Epithelial cell of proximal tubule (primary cell): ENCODE data around the gene NAGS. TPM values are rescaled to one million over a fixed set of nuclear protein-coding genes. Genes with fewer than 3 reads are reported as not detected.

Experiments
- DNase-seq: peaks from one replicate; pipeline ENCODE4 v3.0.0-alpha.2; 2011; ENCODE audit warnings: low read depth
- H3K4me3 ChIP-seq: 2 replicates; pipeline ENCODE4 v1.5.1; 2011; ENCODE audit warnings: low read depth, mild to moderate bottlenecking, low read length
- CTCF ChIP-seq: conservative IDR thresholded peaks from 2 replicates; pipeline ENCODE4 v1.5.1; 2012; ENCODE audit warnings: low read depth, mild to moderate bottlenecking, low read length
- total RNA-seq: library from RNA; depleted of rRNA; stranded (reverse); fragments of >200 nt; gene quantifications from 2 replicates; pipeline ENCODE4 v1.2.3, GENCODE V29; 2015

The NAGS gene
- total RNA-seq, 1 donor from 2014 or later, result 14.1 TPM

DNA sequence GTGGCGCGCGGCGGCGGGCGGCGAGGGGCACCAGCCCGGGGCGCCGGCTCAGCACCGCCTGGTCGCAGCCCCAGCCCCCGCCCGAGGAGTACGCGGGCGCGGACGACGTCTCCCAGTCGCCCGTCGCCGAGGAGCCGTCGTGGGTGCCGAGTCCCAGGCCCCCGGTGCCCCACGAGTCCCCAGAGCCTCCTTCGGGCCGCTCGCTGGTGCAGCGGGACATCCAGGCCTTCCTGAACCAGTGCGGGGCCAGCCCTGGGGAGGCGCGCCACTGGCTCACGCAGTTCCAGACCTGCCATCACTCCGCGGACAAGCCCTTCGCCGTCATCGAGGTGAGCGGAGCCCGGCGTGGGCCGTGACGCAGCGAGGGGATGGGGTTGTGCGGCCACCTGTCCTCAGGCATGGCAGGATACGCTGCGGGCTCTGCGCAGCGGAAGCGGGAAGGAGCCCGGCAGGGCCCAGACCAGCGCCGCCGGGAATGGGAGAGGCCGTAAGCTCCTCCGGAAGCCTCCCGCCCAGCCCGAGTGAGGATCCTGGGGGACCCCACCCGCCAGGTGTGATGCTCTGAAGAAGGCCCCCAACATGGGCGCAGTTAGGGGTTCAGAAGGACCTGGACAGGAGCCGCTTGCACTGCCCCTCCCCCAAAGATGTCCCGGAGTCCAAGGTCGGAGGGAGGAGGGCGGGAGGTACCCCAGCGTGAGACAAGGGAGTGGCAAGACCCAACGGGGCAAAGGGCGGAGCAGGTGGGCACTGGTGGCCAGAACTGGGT lies 522 bp downstream of the NAGS start:
- no peak for DNase-seq
- H3K4me3 ChIP-seq, result peak overlapping the region; percentile 84
- TF ChIP-seq CTCF, result no peak

GRCh38 chr17:44005527-44006271 lies 1.3 kb downstream of the NAGS start:
- no peak for DNase-seq
- TF ChIP-seq CTCF, result peak; percentile 33
- H3K4me3 ChIP-seq, result peak overlapping the region; percentile 84

DNA sequence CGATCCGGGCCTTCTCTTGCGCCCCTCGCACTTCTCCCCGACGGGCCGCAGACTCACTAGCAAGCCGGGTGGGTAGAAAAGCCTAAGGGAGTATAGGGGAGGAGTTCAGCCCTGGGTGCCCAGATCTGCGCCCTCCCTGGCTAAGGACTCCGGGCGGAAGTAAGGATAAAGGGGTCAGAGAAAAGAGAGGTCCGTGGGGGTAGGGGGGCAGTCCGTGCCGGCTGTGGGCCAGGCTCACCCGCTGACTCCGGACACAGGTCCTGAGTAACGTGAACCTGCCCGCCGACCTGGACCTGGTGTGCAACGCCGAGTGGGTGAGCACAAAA lies 1.8 kb downstream of the NAGS start:
- no peak for TF ChIP-seq CTCF
- DNase-seq, result no peak
- peak overlapping the region; percentile 84 for H3K4me3 ChIP-seq

- DNase-seq, result peak; percentile 76
- H3K4me3 ChIP-seq, result peak overlapping the region; percentile 84
- peak; percentile 64 for TF ChIP-seq CTCF
Observed at GRCh38 chr17:44006598-44007345, 2.4 kb downstream of the NAGS start.

GRCh38 chr17:44007346-44008204 lies 3.2 kb downstream of the NAGS start:
- peak overlapping the region; percentile 53 for H3K4me3 ChIP-seq
- no peak for TF ChIP-seq CTCF
- no peak for DNase-seq

- no peak for DNase-seq
- TF ChIP-seq CTCF, result no peak
- H3K4me3 ChIP-seq, result no peak overlapping the region
Observed at GRCh38 chr17:44008205-44008909, 3.9 kb downstream of the NAGS start.
